ENCODE results near the gene CCDC6. TPM values are rescaled to one million over a fixed set of nuclear protein-coding genes. Genes with fewer than 3 reads are reported as not detected.

Gene CCDC6
- total and polyA plus RNA-seq, 9 of the 15 experiments (the other 6 are each of a cell fraction or from before 2014, with no cell fraction given): 10.4 to 41.0 (median 20.9) TPM

DNA sequence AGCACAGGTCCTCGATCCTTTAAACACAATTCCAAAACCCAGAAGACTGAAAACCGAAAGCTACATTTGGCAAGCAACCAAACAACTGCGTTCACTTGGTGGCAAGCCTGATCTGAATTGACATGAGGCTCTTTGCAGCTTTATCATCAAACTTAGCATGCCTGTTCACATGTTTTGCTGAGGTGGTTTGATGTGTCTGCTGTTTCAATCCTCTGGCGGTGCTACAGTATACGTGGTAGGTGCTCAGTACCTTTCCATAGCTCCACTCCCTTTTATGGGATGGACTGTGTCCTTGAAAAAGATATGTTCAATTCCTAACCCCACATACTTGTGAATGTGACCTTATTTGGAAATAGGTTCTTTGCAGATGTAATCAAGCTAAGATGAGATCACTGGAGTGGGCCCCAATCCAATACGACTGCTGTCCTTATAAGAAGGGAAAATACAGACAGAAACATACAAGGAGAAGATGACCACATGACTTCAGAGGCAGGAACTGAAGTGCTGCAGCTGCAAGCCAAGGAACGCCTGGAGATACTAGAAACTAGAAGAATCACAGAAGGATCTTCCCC lies 33.4 kb downstream of the CCDC6 start:
- peak overlapping the region; percentile 30 for H2AFZ ChIP-seq (ENCODE audit: low read depth, low read length)
- H3K9me1 ChIP-seq (ENCODE audit: control insufficient read depth, insufficient read depth, low read length): no peaks in the 10 kb centered on the region
- DNase-seq (ENCODE audit: extremely low read depth in 1 of 4, low spot score in 3 of 4) (peak in 1 of 4 experiments; percentile 46), ATAC-seq (peak; percentile 51), FAIRE-seq (peak; percentile 54)
- H3K27me3 ChIP-seq (ENCODE audit: control insufficient read depth in 2 of 2, insufficient read depth in 2 of 2, low read length in 2 of 2): no peaks in the 10 kb centered on the region
- in situ Hi-C loops (cut with MboI) (no loop called here), intact Hi-C loops (cut with micrococcal nuclease) (no loop called here)
- 20% methylated on average over 7 of the region's 7 CpGs for WGBS (ENCODE audit: insufficient coverage, low coverage, missing lambda C conversion rate)
- CTCF ChIA-PET (ENCODE audit: low intra/inter-chr PET ratio): interaction anchor here (0.7 kb wide), 1 partner anchor 201 kb away, joined by 3 read pairs; no protein-coding TSS in a partner anchor
- H3K4me3 ChIP-seq: no peak overlapping the region
- no peaks in the 10 kb centered on the region for H3K9me3 ChIP-seq (replicated peaks; ENCODE audit: control insufficient read depth, insufficient read depth, low read depth, low read length)
- POLR2A ChIA-PET: interaction anchor here (0.5 to 3.2 kb wide), 8 partner anchors 8 to 159 kb away, joined by 3 to 18 read pairs (median 3); no protein-coding TSS in a partner anchor
- no peaks in the 10 kb centered on the region for H3K36me3 ChIP-seq (ENCODE audit: control insufficient read depth, insufficient read depth, low read length)
- peaks cover 98% of the 10 kb centered on the region for H3K79me2 ChIP-seq (ENCODE audit: control insufficient read depth, insufficient read depth, low read length)
- peak overlapping the region; percentile 51; the same call in 2 of the 3 replicates for H3K27ac ChIP-seq (ENCODE audit: extremely low read depth, low read depth, low read length)
- no TSS peak for BruUV-seq (replicated peaks)
- peak overlapping the region in 1 of 2 experiments; percentile 30; a peak in 2 of 4 replicates for H3K9ac ChIP-seq (ENCODE audit: insufficient read depth in 1 of 2, low read depth in 2 of 2, low read length in 2 of 2)
- H3K4me1 ChIP-seq (replicated peaks in 1 of 2; ENCODE audit: control insufficient read depth in 2 of 2, insufficient read depth in 2 of 2, low read length in 2 of 2): peaks cover 0 to 41% of the 10 kb centered on the region in 2 experiments; a peak in 4 of 5 replicates
- H3K4me2 ChIP-seq (ENCODE audit: insufficient read depth, low read length): peak overlapping the region; percentile 45
- peaks cover 15% of the 10 kb centered on the region for H4K20me1 ChIP-seq (replicated peaks; ENCODE audit: control insufficient read depth, insufficient read depth, low read length)
- TF ChIP-seq ZNF263 (CRISPR knock-in tag; IDR thresholded peaks at IDR 0.05; ENCODE audit: borderline replicate concordance): no peak
- no peak for TF ChIP-seq ZNF121 (CRISPR knock-in tag; conservative IDR thresholded peaks at IDR 0.05)
- TF ChIP-seq ZNF165 (CRISPR knock-in tag; IDR thresholded peaks at IDR 0.05; ENCODE audit: borderline replicate concordance): no peak
- TF ChIP-seq TEAD1 (CRISPR knock-in tag; IDR thresholded peaks at IDR 0.05): peak in 1 of 2 experiments; percentile 48; a peak in 1 of 4 replicates
- TF ChIP-seq, protein P1, sequence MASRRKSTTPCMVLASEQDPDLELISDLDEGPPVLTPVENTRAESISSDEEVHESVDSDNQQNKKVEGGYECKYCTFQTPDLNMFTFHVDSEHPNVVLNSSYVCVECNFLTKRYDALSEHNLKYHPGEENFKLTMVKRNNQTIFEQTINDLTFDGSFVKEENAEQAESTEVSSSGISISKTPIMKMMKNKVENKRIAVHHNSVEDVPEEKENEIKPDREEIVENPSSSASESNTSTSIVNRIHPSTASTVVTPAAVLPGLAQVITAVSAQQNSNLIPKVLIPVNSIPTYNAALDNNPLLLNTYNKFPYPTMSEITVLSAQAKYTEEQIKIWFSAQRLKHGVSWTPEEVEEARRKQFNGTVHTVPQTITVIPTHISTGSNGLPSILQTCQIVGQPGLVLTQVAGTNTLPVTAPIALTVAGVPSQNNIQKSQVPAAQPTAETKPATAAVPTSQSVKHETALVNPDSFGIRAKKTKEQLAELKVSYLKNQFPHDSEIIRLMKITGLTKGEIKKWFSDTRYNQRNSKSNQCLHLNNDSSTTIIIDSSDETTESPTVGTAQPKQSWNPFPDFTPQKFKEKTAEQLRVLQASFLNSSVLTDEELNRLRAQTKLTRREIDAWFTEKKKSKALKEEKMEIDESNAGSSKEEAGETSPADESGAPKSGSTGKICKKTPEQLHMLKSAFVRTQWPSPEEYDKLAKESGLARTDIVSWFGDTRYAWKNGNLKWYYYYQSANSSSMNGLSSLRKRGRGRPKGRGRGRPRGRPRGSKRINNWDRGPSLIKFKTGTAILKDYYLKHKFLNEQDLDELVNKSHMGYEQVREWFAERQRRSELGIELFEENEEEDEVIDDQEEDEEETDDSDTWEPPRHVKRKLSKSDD (conservative IDR thresholded peaks at IDR 0.05; ENCODE audit: low read length): no peak
- peak; percentile 52 for TF ChIP-seq L3MBTL2 (IDR thresholded peaks at IDR 0.05)
- TF ChIP-seq CBFA2T2 (conservative IDR thresholded peaks at IDR 0.05): peak; percentile 25; the same call in 1 of the 2 replicates
- TF ChIP-seq, protein P2, sequence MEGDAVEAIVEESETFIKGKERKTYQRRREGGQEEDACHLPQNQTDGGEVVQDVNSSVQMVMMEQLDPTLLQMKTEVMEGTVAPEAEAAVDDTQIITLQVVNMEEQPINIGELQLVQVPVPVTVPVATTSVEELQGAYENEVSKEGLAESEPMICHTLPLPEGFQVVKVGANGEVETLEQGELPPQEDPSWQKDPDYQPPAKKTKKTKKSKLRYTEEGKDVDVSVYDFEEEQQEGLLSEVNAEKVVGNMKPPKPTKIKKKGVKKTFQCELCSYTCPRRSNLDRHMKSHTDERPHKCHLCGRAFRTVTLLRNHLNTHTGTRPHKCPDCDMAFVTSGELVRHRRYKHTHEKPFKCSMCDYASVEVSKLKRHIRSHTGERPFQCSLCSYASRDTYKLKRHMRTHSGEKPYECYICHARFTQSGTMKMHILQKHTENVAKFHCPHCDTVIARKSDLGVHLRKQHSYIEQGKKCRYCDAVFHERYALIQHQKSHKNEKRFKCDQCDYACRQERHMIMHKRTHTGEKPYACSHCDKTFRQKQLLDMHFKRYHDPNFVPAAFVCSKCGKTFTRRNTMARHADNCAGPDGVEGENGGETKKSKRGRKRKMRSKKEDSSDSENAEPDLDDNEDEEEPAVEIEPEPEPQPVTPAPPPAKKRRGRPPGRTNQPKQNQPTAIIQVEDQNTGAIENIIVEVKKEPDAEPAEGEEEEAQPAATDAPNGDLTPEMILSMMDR (IDR thresholded peaks at IDR 0.05 in 2 of 3, conservative IDR thresholded peaks at IDR 0.05 in 1 of 3; ENCODE audit: insufficient read depth in 2 of 3, low read depth in 1 of 3, low read length in 3 of 3): no peak
- peak; percentile 43; the same call in 1 of the 2 replicates for TF ChIP-seq FOSL1 (tag; conservative IDR thresholded peaks at IDR 0.05)
- peak; percentile 92 for TF ChIP-seq ATF7 (IDR thresholded peaks at IDR 0.05)
- TF ChIP-seq JUNB (CRISPR knock-in tag; conservative IDR thresholded peaks at IDR 0.05): no peak
- no peak for TF ChIP-seq NR2C1 (IDR thresholded peaks at IDR 0.05)
- TF ChIP-seq NR2C1 (tag; IDR thresholded peaks at IDR 0.05): peak; percentile 40; the same call in 1 of the 2 replicates
- TF ChIP-seq AFF4 (CRISPR knock-in tag; IDR thresholded peaks at IDR 0.05): no peak
